ENCODE data around the gene NCKIPSD.

Gene NCKIPSD

GRCh38 chr3:48709051-48709461 lies 23.3 kb upstream of the NCKIPSD start:
- no peak overlapping the region for H3K27ac Mint-ChIP-seq

GRCh38 chr3:48708481-48708889 lies 22.8 kb upstream of the NCKIPSD start:
- Mint-ChIP-seq H3K27me3 (ENCODE audit: low read depth) (no peaks in the 10 kb centered on the region), H3K27ac (no peak overlapping the region), H3K9me3 (no peaks in the 10 kb centered on the region), H3K4me3 (no peak overlapping the region), H3K36me3 (ENCODE audit: low read depth) (peaks cover 44% of the 10 kb centered on the region), H3K4me1 (ENCODE audit: low read depth) (peaks cover 26% of the 10 kb centered on the region)
- no peak for DNase-seq (ENCODE audit: low spot score)

More at GRCh38 chr3:48709051-48709461, 23.3 kb upstream of the NCKIPSD start:
- Mint-ChIP-seq H3K36me3 (ENCODE audit: low read depth) (peaks cover 45% of the 10 kb centered on the region), H3K4me3 (no peak overlapping the region), H3K27me3 (ENCODE audit: low read depth) (no peaks in the 10 kb centered on the region), H3K4me1 (ENCODE audit: low read depth) (peaks cover 25% of the 10 kb centered on the region), H3K9me3 (no peaks in the 10 kb centered on the region)
- DNase-seq (ENCODE audit: low spot score), result no peak

- Mint-ChIP-seq H3K27ac (no peak overlapping the region), H3K36me3 (ENCODE audit: low read depth) (peaks cover 44% of the 10 kb centered on the region), H3K4me1 (ENCODE audit: low read depth) (peaks cover 23% of the 10 kb centered on the region)
Measured at GRCh38 chr3:48707157-48707556, 21.4 kb upstream of the NCKIPSD start.

DNA sequence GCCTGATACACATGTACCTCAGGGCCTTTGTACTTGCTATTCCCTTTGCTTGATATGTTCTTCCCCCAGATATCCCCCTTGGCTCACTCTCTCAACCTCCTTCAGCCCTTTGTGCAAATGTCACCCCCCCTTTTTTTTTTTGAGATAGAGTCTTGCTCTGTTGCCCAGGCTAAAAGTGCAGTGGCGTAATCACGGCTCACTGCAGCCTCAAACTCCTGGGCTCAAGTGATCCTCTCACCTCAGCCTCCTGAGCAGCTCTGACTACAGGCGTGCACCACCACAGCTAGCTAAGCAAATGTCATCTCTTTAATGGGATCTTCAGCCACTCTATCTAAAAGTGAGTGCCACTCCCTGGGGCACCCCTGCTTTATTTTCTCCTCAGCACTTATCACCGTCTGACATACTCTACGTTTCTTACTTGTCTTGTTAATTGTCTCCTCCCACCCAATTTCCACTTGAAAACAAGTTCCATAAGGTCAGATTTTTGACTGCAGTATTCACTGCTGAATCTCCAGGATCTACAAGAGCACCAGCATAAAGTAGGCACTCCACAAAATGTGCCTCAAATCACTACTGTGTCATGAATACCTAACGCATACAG lies 16.7 kb upstream of the NCKIPSD start:
- Mint-ChIP-seq H3K4me3 (no peak overlapping the region), H3K36me3 (ENCODE audit: low read depth) (peaks cover 31% of the 10 kb centered on the region), H3K27me3 (ENCODE audit: low read depth) (no peaks in the 10 kb centered on the region), H3K27ac (no peak overlapping the region), H3K4me1 (ENCODE audit: low read depth) (peaks cover 13% of the 10 kb centered on the region), H3K9me3 (no peaks in the 10 kb centered on the region)
- no peak for DNase-seq (ENCODE audit: low spot score)

More at GRCh38 chr3:48707157-48707556, 21.4 kb upstream of the NCKIPSD start:
- Mint-ChIP-seq H3K27me3 (ENCODE audit: low read depth) (no peaks in the 10 kb centered on the region), H3K4me3 (no peak overlapping the region), H3K9me3 (no peaks in the 10 kb centered on the region)
- DNase-seq (ENCODE audit: low spot score), result no peak

DNA sequence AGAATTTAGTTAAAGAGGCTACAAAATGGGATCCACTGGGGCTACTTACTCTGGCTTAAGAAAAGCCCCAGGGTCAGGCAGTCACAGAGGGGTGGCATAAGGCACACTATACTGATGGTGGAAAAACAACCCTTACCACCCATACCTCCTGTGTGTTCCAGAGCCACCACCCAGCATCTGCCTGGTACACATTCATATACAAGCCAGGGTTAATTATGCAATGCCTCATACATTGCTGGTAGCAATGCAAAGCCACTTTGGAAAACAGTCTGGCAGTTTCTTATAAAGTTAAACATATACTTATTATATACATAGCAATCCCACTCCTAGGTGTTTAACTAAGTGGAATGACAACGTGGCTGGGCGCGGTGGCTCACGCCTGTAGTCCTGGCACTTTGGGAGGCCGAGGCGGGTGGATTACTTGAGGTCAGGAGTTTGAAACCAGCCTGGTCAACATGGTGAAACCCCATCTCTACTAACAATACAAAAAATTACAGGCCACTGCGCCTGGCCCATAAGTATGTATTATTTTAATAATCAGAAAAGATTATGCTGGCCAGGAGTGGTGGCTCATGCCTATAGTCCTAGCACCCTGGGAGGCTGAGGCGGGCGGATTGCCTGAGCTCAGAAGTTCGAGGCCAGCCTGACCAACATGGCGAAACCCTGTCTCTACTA lies 15.2 kb upstream of the NCKIPSD start:
- H3K9me3 Mint-ChIP-seq, result no peaks in the 10 kb centered on the region
- H3K27ac Mint-ChIP-seq, result no peak overlapping the region
- peaks cover 15% of the 10 kb centered on the region for H3K4me1 Mint-ChIP-seq (ENCODE audit: low read depth)
- H3K27me3 Mint-ChIP-seq (ENCODE audit: low read depth), result no peaks in the 10 kb centered on the region
- no peak overlapping the region for H3K4me3 Mint-ChIP-seq
- no peak for DNase-seq (ENCODE audit: low spot score)
- peaks cover 30% of the 10 kb centered on the region for H3K36me3 Mint-ChIP-seq (ENCODE audit: low read depth)

GRCh38 chr3:48698891-48699290 lies 13.2 kb upstream of the NCKIPSD start:
- no peaks in the 10 kb centered on the region for H3K9me3 Mint-ChIP-seq
- H3K4me1 Mint-ChIP-seq (ENCODE audit: low read depth), result peaks cover 11% of the 10 kb centered on the region
- no peak for DNase-seq (ENCODE audit: low spot score)
- no peak overlapping the region for H3K4me3 Mint-ChIP-seq
- no peaks in the 10 kb centered on the region for H3K27me3 Mint-ChIP-seq (ENCODE audit: low read depth)
- no peak overlapping the region for H3K27ac Mint-ChIP-seq
- peaks cover 35% of the 10 kb centered on the region for H3K36me3 Mint-ChIP-seq (ENCODE audit: low read depth)

DNA sequence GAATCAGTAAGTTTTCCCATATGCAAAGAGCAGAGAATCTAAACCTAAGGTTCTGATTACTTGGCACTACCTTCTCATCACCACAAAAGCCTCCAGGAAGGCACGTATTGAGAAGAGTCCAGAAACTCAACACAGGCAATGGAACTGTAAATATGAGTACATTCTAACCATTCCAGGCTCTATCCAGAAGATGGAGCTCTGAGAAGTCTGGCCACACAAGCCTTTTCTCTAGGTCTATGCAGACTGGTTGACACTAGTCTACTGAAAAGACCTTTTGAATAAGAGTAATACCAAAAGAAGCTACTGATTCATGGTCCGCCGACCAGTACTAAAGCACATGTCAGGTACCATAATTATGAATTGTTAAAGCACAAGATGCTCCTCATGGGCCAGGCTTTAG lies 12.2 kb upstream of the NCKIPSD start:
- Mint-ChIP-seq H3K4me3 (no peak overlapping the region), H3K4me1 (ENCODE audit: low read depth) (peaks cover 11% of the 10 kb centered on the region), H3K27ac (no peak overlapping the region), H3K27me3 (ENCODE audit: low read depth) (no peaks in the 10 kb centered on the region), H3K9me3 (no peaks in the 10 kb centered on the region), H3K36me3 (ENCODE audit: low read depth) (peaks cover 40% of the 10 kb centered on the region)
- no peak for DNase-seq (ENCODE audit: low spot score)

DNA sequence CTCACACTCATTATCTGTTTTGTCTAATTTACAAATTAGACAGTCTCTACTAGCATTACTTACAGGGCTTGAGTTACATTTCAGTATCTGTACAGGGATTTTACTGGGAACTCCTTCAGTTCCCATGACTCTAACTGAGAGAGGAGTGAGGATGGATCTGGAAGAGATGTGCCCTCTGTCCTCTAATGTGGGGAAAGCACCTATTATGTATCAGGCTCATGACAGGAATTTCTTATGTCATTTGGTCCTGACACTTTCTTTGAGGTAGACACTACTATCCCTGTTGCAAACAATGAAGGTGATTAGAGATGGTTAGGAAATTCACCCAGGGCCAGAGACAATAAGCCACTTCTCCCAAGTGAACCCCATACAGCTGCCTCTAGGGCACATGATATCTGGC lies 10.9 kb upstream of the NCKIPSD start:
- Mint-ChIP-seq H3K9me3 (no peaks in the 10 kb centered on the region), H3K4me1 (ENCODE audit: low read depth) (peaks cover 9% of the 10 kb centered on the region), H3K36me3 (ENCODE audit: low read depth) (peaks cover 46% of the 10 kb centered on the region), H3K4me3 (no peak overlapping the region), H3K27me3 (ENCODE audit: low read depth) (no peaks in the 10 kb centered on the region), H3K27ac (no peak overlapping the region)
- DNase-seq (ENCODE audit: low spot score), result no peak

DNA sequence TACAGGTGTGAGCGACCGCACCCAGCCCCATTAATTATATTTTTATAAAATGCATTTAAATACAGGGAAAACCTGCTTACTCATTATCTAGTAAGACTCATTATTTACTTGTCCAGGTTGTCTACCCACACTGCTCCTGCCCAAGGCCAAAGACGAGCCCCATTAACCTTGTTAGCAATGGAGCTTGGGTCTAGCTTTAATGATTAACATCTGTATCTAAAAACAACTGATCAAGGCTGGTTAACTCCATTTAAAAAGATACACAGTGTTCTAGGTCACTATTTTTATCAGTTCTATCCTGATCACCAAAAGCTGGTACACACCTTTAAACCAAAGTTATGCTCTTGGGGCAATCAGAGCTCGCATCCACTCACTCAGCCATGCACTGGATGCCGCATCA lies 10.4 kb upstream of the NCKIPSD start:
- peaks cover 48% of the 10 kb centered on the region for H3K36me3 Mint-ChIP-seq (ENCODE audit: low read depth)
- H3K4me1 Mint-ChIP-seq (ENCODE audit: low read depth), result peaks cover 9% of the 10 kb centered on the region
- H3K9me3 Mint-ChIP-seq, result no peaks in the 10 kb centered on the region
- DNase-seq (ENCODE audit: low spot score), result no peak
- H3K27ac Mint-ChIP-seq, result no peak overlapping the region
- no peak overlapping the region for H3K4me3 Mint-ChIP-seq
- H3K27me3 Mint-ChIP-seq (ENCODE audit: low read depth), result no peaks in the 10 kb centered on the region

- Mint-ChIP-seq H3K4me1 (ENCODE audit: low read depth) (peaks cover 8% of the 10 kb centered on the region), H3K4me3 (no peak overlapping the region), H3K27ac (no peak overlapping the region), H3K36me3 (ENCODE audit: low read depth) (peaks cover 52% of the 10 kb centered on the region), H3K9me3 (no peaks in the 10 kb centered on the region), H3K27me3 (ENCODE audit: low read depth) (no peaks in the 10 kb centered on the region)
- no peak for DNase-seq (ENCODE audit: low spot score)
Measured at GRCh38 chr3:48695393-48695753, 9.7 kb upstream of the NCKIPSD start.

- no peak for DNase-seq (ENCODE audit: low spot score)
- peaks cover 50% of the 10 kb centered on the region for H3K36me3 Mint-ChIP-seq (ENCODE audit: low read depth)
- no peaks in the 10 kb centered on the region for H3K9me3 Mint-ChIP-seq
- H3K4me3 Mint-ChIP-seq, result no peak overlapping the region
- H3K27me3 Mint-ChIP-seq (ENCODE audit: low read depth), result no peaks in the 10 kb centered on the region
- H3K4me1 Mint-ChIP-seq (ENCODE audit: low read depth), result peaks cover 4% of the 10 kb centered on the region
- no peak overlapping the region for H3K27ac Mint-ChIP-seq
Measured at GRCh38 chr3:48694610-48695392, 9.1 kb upstream of the NCKIPSD start.

DNA sequence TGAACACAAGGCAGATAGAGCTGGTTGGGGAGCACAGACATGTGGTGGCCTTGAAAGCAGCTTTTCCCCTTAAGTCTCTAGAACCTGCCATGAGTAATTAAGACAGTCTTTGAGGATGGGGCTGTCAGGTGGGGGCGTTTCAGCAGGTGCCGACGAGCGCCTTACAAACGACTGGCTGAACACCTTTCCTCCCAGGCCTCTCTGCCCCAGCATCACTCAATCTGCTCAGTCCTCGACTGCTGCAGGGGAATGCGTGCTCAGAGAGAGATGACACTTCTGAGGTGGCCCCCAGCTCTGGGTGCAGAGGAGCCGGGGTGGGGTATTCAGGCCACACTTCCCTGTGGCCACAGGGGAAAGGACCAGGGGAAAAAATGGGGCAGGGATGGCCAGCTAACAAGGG lies 8.1 kb upstream of the NCKIPSD start:
- H3K4me1 Mint-ChIP-seq (ENCODE audit: low read depth), result peaks cover 2% of the 10 kb centered on the region
- no peaks in the 10 kb centered on the region for H3K9me3 Mint-ChIP-seq
- peaks cover 48% of the 10 kb centered on the region for H3K36me3 Mint-ChIP-seq (ENCODE audit: low read depth)
- no peak for DNase-seq (ENCODE audit: low spot score)
- H3K27me3 Mint-ChIP-seq (ENCODE audit: low read depth), result no peaks in the 10 kb centered on the region
- H3K27ac Mint-ChIP-seq, result no peak overlapping the region
- no peak overlapping the region for H3K4me3 Mint-ChIP-seq

DNA sequence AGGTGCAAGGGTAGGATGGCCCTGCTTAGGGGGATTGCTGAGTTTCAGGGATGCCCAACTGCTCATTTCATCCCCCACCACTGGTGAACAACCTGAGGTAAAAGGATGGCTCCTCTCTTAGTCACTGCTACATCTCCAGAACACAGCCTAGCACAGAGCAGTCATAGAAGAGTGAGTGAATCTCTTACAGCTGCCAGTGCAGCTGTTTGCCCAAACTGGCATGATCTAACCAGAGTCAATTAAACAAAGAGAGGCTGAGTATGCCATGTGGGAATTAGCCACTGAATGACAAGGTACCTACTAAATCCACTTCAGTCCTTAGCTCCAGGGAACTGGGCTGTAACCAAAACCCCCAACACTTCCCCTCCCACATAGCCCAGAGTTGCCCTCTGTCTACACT lies 6.8 kb upstream of the NCKIPSD start:
- Mint-ChIP-seq H3K4me1 (ENCODE audit: low read depth) (peaks cover 2% of the 10 kb centered on the region), H3K9me3 (no peaks in the 10 kb centered on the region), H3K27ac (no peak overlapping the region)

DNA sequence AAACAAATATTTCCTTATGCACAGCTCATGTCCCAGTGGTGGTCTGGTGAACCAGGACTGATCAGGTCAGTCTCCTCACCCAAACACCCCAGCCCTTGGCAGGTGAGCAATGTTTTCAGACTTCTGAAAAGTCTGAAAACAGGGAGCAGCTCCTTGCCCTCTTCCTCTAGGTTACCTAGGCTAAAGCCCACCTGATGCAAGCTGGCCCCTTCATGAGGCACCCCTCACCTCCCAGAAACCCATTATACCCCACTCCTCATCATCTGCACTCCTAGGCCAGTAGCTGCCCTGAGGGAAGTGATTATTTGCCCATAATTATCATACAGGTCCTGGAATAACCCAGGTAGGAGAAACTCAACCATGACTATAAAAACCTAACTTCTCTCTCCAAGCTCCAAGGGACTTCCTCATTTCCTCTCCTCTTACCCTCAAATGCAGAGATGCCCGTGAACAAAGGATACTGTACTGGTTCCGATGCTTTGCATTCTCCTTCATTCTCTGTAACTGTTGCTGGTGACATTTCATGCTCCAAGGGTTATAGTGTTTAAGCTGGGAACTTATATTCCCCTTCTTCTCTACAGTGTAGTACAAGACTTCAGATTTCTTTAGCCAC lies 5.2 kb upstream of the NCKIPSD start:
- H3K4me1 Mint-ChIP-seq (ENCODE audit: low read depth), result peaks cover 5% of the 10 kb centered on the region
- H3K27ac Mint-ChIP-seq, result no peak overlapping the region

More for the DNA sequence above, 6.8 kb upstream of the NCKIPSD start:
- Mint-ChIP-seq H3K36me3 (ENCODE audit: low read depth) (peaks cover 52% of the 10 kb centered on the region), H3K27me3 (ENCODE audit: low read depth) (no peaks in the 10 kb centered on the region), H3K4me3 (no peak overlapping the region)
- DNase-seq (ENCODE audit: low spot score), result no peak

More for the DNA sequence above, 5.2 kb upstream of the NCKIPSD start:
- no peaks in the 10 kb centered on the region for H3K9me3 Mint-ChIP-seq
- no peaks in the 10 kb centered on the region for H3K27me3 Mint-ChIP-seq (ENCODE audit: low read depth)
- no peak for DNase-seq (ENCODE audit: low spot score)
- H3K36me3 Mint-ChIP-seq (ENCODE audit: low read depth), result peaks cover 49% of the 10 kb centered on the region
- no peak overlapping the region for H3K4me3 Mint-ChIP-seq
